ENCODE results near the gene SMC1A.

SMC1A gene

GRCh38 chrX:53347948-53348347 lies 74.5 kb downstream of the SMC1A start:
- DNase-seq (ENCODE audit: low read depth in 2 of 2, low spot score in 1 of 2), result no peak

GRCh38 chrX:53340852-53341645 lies 81.4 kb downstream of the SMC1A start:
- no peak for DNase-seq (ENCODE audit: low read depth in 2 of 2, low spot score in 1 of 2)

DNA sequence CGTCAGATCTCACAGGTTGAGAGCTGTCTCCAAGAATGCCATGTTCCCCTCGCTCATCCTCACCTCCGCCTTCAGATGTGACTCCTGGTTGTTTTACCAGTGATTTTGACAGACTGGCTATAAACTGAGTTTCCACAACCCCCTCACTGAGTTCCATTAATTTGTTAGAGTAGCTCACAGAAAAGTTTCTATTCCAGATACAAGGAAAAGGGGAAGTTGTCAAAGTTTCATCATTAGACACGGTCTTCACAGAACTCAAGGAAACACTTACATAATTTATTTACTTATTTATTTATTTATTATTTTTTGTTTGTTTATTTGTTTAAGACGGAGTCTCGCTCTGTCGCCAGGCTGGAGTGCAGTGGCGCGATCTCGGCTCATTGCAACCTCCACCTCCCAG lies 85.4 kb downstream of the SMC1A start:
- DNase-seq (ENCODE audit: low read depth in 2 of 2, low spot score in 1 of 2), result no peak

DNA sequence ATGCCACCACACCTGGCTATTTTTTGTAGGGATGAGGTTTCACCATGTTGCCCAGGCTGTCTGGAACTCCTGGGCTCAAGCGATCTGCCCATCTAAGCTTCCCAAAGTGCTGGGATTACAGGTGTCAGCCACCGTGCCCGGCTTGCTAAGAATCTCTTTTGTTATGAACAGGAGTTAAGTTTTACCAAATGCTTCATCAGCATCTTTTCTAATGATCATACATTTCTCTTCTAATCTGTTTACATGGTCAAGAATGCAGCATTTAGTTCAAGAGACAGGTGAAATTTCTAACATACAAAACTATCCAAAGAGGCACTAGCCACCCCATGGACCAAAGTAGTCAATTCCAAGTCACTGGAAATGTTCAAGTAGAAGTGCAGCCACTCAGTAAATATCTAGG lies 88.6 kb downstream of the SMC1A start:
- no peak for DNase-seq (ENCODE audit: low read depth in 2 of 2, low spot score in 1 of 2)

DNA sequence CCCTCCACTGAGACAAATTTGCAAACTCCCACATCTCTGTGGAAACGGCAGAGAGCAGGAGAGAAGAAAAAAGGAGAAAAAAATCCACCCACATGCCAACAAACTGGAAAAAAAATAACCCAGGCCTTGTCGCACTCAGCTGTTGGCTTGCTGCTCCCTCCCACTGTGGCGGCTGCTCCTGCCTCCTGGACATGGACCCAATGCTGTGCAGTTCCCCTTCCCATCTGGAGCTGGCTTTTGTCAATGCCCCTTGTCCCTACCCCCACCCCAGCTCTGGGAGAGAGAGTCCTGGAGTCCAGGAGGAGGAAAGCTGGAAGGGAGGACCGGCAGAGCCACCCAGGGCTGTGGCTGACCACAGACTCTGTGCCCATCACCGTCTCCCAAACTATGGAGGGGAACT lies 90.2 kb downstream of the SMC1A start:
- DNase-seq (ENCODE audit: low read depth in 2 of 2, low spot score in 1 of 2), result no peak

DNA sequence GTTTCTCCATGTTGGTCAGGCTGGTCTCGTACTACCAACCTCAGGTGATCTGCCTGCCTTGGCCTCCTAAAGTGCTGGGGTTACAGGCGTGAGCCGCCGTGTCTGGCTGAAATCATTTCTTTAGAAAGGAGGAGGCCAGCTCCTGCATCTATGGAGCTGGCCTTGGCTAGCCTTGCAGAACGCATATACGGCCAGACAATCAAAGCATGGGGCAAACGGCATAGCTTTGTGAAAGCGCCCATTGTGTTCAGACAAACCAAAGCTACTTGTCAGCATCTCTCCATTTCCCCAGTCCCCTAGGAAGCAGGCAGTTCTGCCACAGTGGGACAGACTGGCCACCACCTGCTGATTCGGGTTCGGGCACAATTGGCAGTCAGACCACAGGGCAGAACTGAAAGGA lies 92.1 kb downstream of the SMC1A start:
- DNase-seq (ENCODE audit: low read depth in 2 of 2, low spot score in 1 of 2), result no peak

DNA sequence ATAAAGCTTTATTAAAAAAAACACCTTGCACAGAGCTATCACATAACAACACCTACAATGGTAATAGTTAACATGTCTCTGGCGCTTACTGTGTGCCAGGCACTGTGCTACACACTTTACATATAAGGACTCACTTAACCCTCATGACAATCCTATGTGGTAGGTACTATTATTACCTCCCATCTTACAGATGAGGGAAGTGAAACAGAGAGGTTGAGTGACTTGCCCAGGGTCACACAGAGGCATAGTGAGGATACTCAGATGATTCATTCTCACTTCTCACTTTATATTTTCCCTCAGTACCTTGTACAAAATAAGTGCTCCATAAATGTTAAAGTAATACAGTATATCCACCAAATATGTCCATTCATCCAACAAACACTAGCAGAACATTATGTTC lies 97.7 kb downstream of the SMC1A start:
- DNase-seq (ENCODE audit: low read depth in 2 of 2, low spot score in 1 of 2), result no peak
